Measurements from ENCODE around the gene EFHC1.

GRCh38 chr6:52547647-52548352 is 127.7 kb downstream of the EFHC1 start:
- no peak for TF ChIP-seq CTCF (conservative IDR thresholded peaks at IDR 0.05)
- no peak for TF ChIP-seq ZFX (IDR thresholded peaks at IDR 0.05)
